B cell (primary cell): Measurements from ENCODE around the gene CFD. TPM values are rescaled to one million over a fixed set of nuclear protein-coding genes. Genes with fewer than 3 reads are reported as not detected.

Experiments used
- ATAC-seq: fragments of 200-7000 bp; cut with Tn5 transposase; one replicate; pipeline ENCODE4 v1.10.0; 2021; ENCODE audit warnings: low read depth, mild to moderate bottlenecking, moderate number of reproducible peaks, moderate library complexity
- CTCF ChIA-PET: fragments of 350-600 bp; sonication (Branson Sonifier 250); formaldehyde crosslinking; loops from one replicate; lab custom pipeline; 2021; ENCODE audit warnings: antibody characterized with exemption, inconsistent platforms; lab: Charles Lee
- POLR2A ChIA-PET: fragments of 350-600 bp; sonication (Branson Sonifier 250); formaldehyde crosslinking; loops from one replicate; lab custom pipeline; 2021; ENCODE audit warnings: antibody characterized with exemption; lab: Charles Lee
- DNase-seq: peaks from one replicate; pipeline ENCODE4 v3.0.0; 2013
- H2AFZ ChIP-seq: 2 replicates; pipeline ENCODE4 v1.6.1; 2012; ENCODE audit warnings: mild to moderate bottlenecking, low read depth, low read length; ENCODE audit not compliant: insufficient read depth, poor library complexity, severe bottlenecking
- H3K27ac ChIP-seq, 2 donors: 1 replicate in 1 of 2; 2 replicates in 1 of 2; pipeline ENCODE4 v1.5.1; 2012 to 2013; ENCODE audit warnings: low read length in 2 of 2, mild to moderate bottlenecking in 2 of 2, moderate library complexity in 1 of 2
- H3K27me3 ChIP-seq, 4 experiments: fragments of 200-600 bp in 1 of 4; sonication (generic) in 1 of 4; replicated peaks in 1 of 4; 1 replicate in 2 of 4; 2 replicates in 2 of 4; pipeline versions ENCODE4 v1.6.1 to v1.7.0; 2013 to 2016; ENCODE audit warnings: low read length in 3 of 4, mild to moderate bottlenecking in 2 of 4, mixed read lengths in 1 of 4, moderate library complexity in 1 of 4; ENCODE audit not compliant: insufficient read depth in 4 of 4, control insufficient read depth in 3 of 4; ENCODE audit errors: control extremely low read depth in 1 of 4
- H3K36me3 ChIP-seq, 2 experiments: replicated peaks in 1 of 2; 1 replicate in 1 of 2; 2 replicates in 1 of 2; pipeline versions ENCODE4 v1.6.1 to v1.7.1; 2013; ENCODE audit warnings: low read length in 1 of 2; ENCODE audit not compliant: insufficient read depth in 2 of 2, control insufficient read depth in 1 of 2; ENCODE audit errors: control extremely low read depth in 1 of 2, extremely low read depth in 1 of 2
- H3K4me1 ChIP-seq, 2 donors: fragments of 200-600 bp in 1 of 2; sonication (generic) in 1 of 2; 1 replicate in 1 of 2; 2 replicates in 1 of 2; pipeline versions ENCODE4 v1.5.1 to v1.6.1; 2013 to 2017; ENCODE audit warnings: low read length in 2 of 2; ENCODE audit not compliant: control insufficient read depth in 2 of 2, insufficient read depth in 2 of 2
- H3K4me2 ChIP-seq: replicated peaks from 2 replicates; pipeline ENCODE3; 2012; ENCODE audit warnings: mild to moderate bottlenecking, low read depth, low read length; ENCODE audit not compliant: poor library complexity, severe bottlenecking
- H3K4me3 ChIP-seq, 5 experiments: fragments of 200-600 bp in 1 of 5; sonication (generic) in 1 of 5; 1 replicate in 3 of 5; 2 replicates in 2 of 5; pipeline versions ENCODE4 v1.5.1 to v1.7.0; 2011 to 2016; ENCODE audit warnings: low read length in 4 of 5, mild to moderate bottlenecking in 4 of 5, low read depth in 2 of 5, control low read depth in 1 of 5, moderate library complexity in 1 of 5; ENCODE audit not compliant: insufficient read depth in 1 of 5; ENCODE audit errors: control extremely low read depth in 1 of 5, extremely low read depth in 1 of 5
- H3K79me2 ChIP-seq: fragments of 200-600 bp; sonication (generic); one replicate; pipeline ENCODE4 v1.6.0; 2016; ENCODE audit warnings: low read length; ENCODE audit not compliant: control insufficient read depth, insufficient read depth
- H3K9ac ChIP-seq: fragments of 200-600 bp; sonication (generic); 2 replicates; pipeline ENCODE4 v1.6.1; 2017; ENCODE audit warnings: mild to moderate bottlenecking, low read length, moderate library complexity
- H3K9me3 ChIP-seq, 3 donors: one replicate each; pipeline versions ENCODE4 v1.6.1 to v1.7.1; 2013; ENCODE audit warnings: low read length in 2 of 3; ENCODE audit not compliant: control insufficient read depth in 2 of 3, insufficient read depth in 1 of 3; ENCODE audit errors: control extremely low read depth in 1 of 3
- H4K20me1 ChIP-seq: 2 replicates; pipeline ENCODE4 v1.6.0; 2012; ENCODE audit warnings: mild to moderate bottlenecking, low read length; ENCODE audit not compliant: insufficient read depth, control insufficient read depth, poor library complexity, severe bottlenecking
- H3K27ac Mint-ChIP-seq: one replicate; pipeline ENCODE4 v1.8.0; 2021; ENCODE audit warnings: mixed read lengths
- H3K27me3 Mint-ChIP-seq: one replicate; pipeline ENCODE4 v1.8.0; 2021; ENCODE audit warnings: mixed read lengths
- H3K4me1 Mint-ChIP-seq: one replicate; pipeline ENCODE4 v1.8.0; 2021; ENCODE audit warnings: mixed read lengths
- H3K4me3 Mint-ChIP-seq: one replicate; pipeline ENCODE4 v1.8.0; 2021; ENCODE audit warnings: mixed read lengths
- H3K9me3 Mint-ChIP-seq: one replicate; pipeline ENCODE4 v1.8.0; 2022; ENCODE audit warnings: mixed read lengths; ENCODE audit not compliant: insufficient read depth
- EZH2 ChIP-seq: IDR thresholded peaks from 2 replicates; pipeline ENCODE4 v1.6.1; 2012; ENCODE audit warnings: borderline replicate concordance, low read depth, mild to moderate bottlenecking, moderate library complexity, low read length; ENCODE audit not compliant: insufficient read depth, poor library complexity, severe bottlenecking
- WGBS: methylation state at CpG from one replicate; pipeline ENCODE4 v1.1.5; 2013; ENCODE audit warnings: missing lambda C conversion rate; ENCODE audit not compliant: insufficient coverage; 5-methylcytosine and 5-hydroxymethylcytosine counted together
- intact Hi-C: fragments of 100-400 bp; cut with micrococcal nuclease; formaldehyde crosslinking; loops from one replicate; pipeline ENCODE4 v1.10.0; 2022
- polyA plus RNA-seq: library from polyadenylated mRNA; depleted of rRNA; stranded (reverse); fragments of >200 nt; gene quantifications from 2 replicates; pipeline ENCODE4 v1.2.3, GENCODE V29; 2012
- total RNA-seq, 2 donors: library from RNA; stranded (reverse); fragments of 120-200 nt in 1 of 2; gene quantifications; 1 replicate in 1 of 2; 2 replicates in 1 of 2; pipeline versions ENCODE4 v1.2.3 to v1.2.4, GENCODE V29; 2013 to 2022
- TF ChIP-seq, protein P1 (sequence below): fragments of 200-600 bp; IDR thresholded peaks from one replicate; pipeline ENCODE4 v1.8.0; 2022; ENCODE audit warnings: antibody characterized with exemption, mild to moderate bottlenecking

The CFD gene
- total and polyA plus RNA-seq, 2 donors (not counting 1 experiment from before 2014, with no cell fraction given), result 0.79 to 6.6 TPM

- TF ChIP-seq EZH2, result no peak
- TF ChIP-seq, protein P1, sequence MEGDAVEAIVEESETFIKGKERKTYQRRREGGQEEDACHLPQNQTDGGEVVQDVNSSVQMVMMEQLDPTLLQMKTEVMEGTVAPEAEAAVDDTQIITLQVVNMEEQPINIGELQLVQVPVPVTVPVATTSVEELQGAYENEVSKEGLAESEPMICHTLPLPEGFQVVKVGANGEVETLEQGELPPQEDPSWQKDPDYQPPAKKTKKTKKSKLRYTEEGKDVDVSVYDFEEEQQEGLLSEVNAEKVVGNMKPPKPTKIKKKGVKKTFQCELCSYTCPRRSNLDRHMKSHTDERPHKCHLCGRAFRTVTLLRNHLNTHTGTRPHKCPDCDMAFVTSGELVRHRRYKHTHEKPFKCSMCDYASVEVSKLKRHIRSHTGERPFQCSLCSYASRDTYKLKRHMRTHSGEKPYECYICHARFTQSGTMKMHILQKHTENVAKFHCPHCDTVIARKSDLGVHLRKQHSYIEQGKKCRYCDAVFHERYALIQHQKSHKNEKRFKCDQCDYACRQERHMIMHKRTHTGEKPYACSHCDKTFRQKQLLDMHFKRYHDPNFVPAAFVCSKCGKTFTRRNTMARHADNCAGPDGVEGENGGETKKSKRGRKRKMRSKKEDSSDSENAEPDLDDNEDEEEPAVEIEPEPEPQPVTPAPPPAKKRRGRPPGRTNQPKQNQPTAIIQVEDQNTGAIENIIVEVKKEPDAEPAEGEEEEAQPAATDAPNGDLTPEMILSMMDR, result no peak
- Mint-ChIP-seq H3K4me1 (peaks cover 42% of the 10 kb centered on the region), H3K9me3 (no peaks in the 10 kb centered on the region), H3K27me3 (peaks cover 3% of the 10 kb centered on the region), H3K27ac (peak overlapping the region; percentile 88), H3K4me3 (peak overlapping the region; percentile 78)
- H2AFZ ChIP-seq, result no peak overlapping the region
- ChIA-PET POLR2A (interaction anchor here (1.1 kb wide), 1 partner anchor 72 kb away, joined by 3 read pairs; no protein-coding TSS in a partner anchor), CTCF (interaction anchor here (6.3 kb wide), 1 partner anchor 48 kb away, joined by 46 read pairs; no protein-coding TSS in a partner anchor)
- peaks cover 0 to 2% of the 10 kb centered on the region in 2 experiments for H3K36me3 ChIP-seq
- peaks cover 0 to 10% (median 0%) of the 10 kb centered on the region in 3 donors for H3K9me3 ChIP-seq
- peak overlapping the region; percentile 50 to 81 for H3K27ac ChIP-seq
- H3K4me1 ChIP-seq, result peaks cover 48 to 63% of the 10 kb centered on the region in 2 donors
- no peak overlapping the region for H3K9ac ChIP-seq
- WGBS, result 87% methylated on average over 34 of the region's 54 CpGs
- peak overlapping the region; percentile 54 for H3K4me2 ChIP-seq
- H3K79me2 ChIP-seq, result peaks cover 63% of the 10 kb centered on the region
- DNase-seq, result no peak
- intact Hi-C loops, result no loop called here
- H3K27me3 ChIP-seq, result peaks cover 0 to 9% (median 0%) of the 10 kb centered on the region in 4 experiments
- peak overlapping the region in 2 of 5 experiments; percentile 20 to 26 for H3K4me3 ChIP-seq
- H4K20me1 ChIP-seq, result no peaks in the 10 kb centered on the region
- no peak for ATAC-seq
Measured at GRCh38 chr19:911197-912033, 52.0 kb downstream of the CFD start.
